SK-N-MC (cell line): ENCODE data around the gene TSNAX.

Experiments used
- EZH2 ChIP-seq: fragments of 200-600 bp; sonication (generic); IDR thresholded peaks from one replicate; pipeline ENCODE4 v1.6.1; 2017; ENCODE audit warnings: antibody characterized with exemption
- POLR2AphosphoS5 ChIP-seq: IDR thresholded peaks from 2 replicates; pipeline ENCODE4 v1.6.1; 2012; ENCODE audit warnings: mild to moderate bottlenecking, low read depth, low read length, borderline replicate concordance

GRCh38 chr1:231605149-231606100 lies 77.0 kb downstream of the TSNAX start:
- TF ChIP-seq POLR2AphosphoS5, result no peak
- no peak for TF ChIP-seq EZH2
